ENCODE results near the gene ZNF99. TPM values are rescaled to one million over a fixed set of nuclear protein-coding genes. Genes with fewer than 3 reads are reported as not detected.

Gene ZNF99
- under 0.01 TPM in 2 replicates for total RNA-seq

GRCh38 chr19:22783651-22784410 is at the start of gene ZNF99:
ZNF99 (minus strand) TSS chr19:22784151; CDS start chr19:22784016, 135 bp downstream.

DNA sequence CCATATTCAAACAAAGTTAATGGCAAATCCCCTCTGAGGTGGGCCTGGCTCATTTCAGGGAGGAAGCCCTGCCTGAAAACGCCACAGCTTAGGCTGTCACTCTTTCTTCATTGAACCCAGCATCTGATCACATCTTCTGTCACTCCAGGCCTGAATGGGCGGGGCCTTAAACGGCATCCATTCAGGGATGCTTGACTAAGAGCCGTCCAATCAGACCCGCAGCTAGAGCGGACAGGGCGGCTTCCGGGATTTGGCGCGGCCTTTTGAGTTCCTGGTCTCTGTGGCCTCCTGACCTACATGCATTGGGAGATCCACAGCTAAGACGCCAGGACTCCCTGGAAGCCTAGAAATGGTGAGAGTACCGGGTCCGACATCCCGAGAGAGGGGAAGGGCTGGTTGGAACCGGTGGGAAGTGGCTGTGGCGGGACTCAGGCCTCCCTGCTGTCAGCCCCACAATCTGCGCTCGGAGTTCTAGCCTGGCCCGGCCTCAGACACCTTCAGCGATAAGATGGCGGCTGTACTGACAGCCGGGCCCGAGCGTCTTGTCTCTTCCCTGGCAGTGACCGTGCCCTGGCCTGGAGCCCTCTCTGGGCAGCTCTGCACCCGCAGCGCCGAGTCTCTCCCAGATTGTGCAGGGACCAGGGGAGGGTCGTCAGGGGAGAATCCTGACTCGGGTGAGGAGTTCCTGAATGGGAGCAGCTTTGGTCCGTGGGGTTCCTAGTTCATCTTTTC is 48.2 kb upstream of the ZNF99 start, which contains the start of gene ZNF723:
TSS of gene ZNF723 (plus strand) at position 261 of the 732 bp plus-strand sequence. CDS start at position 350, 89 bp downstream.

Small RNA genes lying within 50 kb of the gene (small RNA-seq; reads per million reads assigned to genes)
- gene AC008626.1 = not detected
- not detected for gene AC008626.2

Other genes with a start within 250 kb of the ZNF99 start
- 0.39 and 0.76 TPM in 2 replicates for gene ZNF492, start 149.8 kb downstream of the ZNF99 start, total RNA-seq
- gene ZNF723, start 48.1 kb upstream of the ZNF99 start, total RNA-seq = not detected in 2 replicates
- 0.39 and 0.76 TPM in 2 replicates for gene ZNF728, start 219.0 kb upstream of the ZNF99 start, total RNA-seq

All from articular chondrocyte of knee joint (primary cell).